ENCODE data around the gene DAPK2. TPM values are rescaled to one million over a fixed set of nuclear protein-coding genes. Genes with fewer than 3 reads are reported as not detected.
"Not testable (repeated sequence)": the region's sequence is repeated elsewhere in the genome, so short reads cannot be mapped to it uniquely, and the experiment has no call there.

Gene DAPK2
- total and polyA plus RNA-seq, 9 donors = 0.77 to 6.2 (median 2.0) TPM

GRCh38 chr15:63900306-63900705 lies 146.0 kb downstream of the DAPK2 start:
- Histone ChIP-seq H3K9me3 (no peaks in the 10 kb centered on the region), H3K27me3 (no peaks in the 10 kb centered on the region), H3K4me1 (ENCODE audit: insufficient read depth) (peaks cover 12% of the 10 kb centered on the region), H3K4me3 (no peak overlapping the region), H3K27ac (no peak overlapping the region), H3K36me3 (no peaks in the 10 kb centered on the region)
- TF ChIP-seq CTCF (IDR thresholded peaks at IDR 0.05) (no peak), POLR2A (IDR thresholded peaks at IDR 0.05) (no peak)
- WGBS, 3 donors = 90 to 100% (median 96%) methylated on average over 1 of the region's 1 CpG
- DNase-seq = peak in 1 of 5 donors; percentile 1
- intact Hi-C loops (cut with DNase I) = no loop called here

- intact Hi-C loops (cut with DNase I) = loop anchor here in 1 of 4 donors (10.0 kb wide), 1 partner anchor 135 kb away; no protein-coding TSS in a partner anchor
- peak in 1 of 5 donors; percentile 2 for DNase-seq
- H3K36me3 ChIP-seq, H3K9me3 ChIP-seq, H3K4me3 ChIP-seq, H3K27me3 ChIP-seq, H3K27ac ChIP-seq: not testable (repeated sequence)
- WGBS, 3 donors = 86 to 87% (median 87%) methylated on average over 7 of the region's 7 CpGs
- peaks cover 12% of the 10 kb centered on the region for H3K4me1 ChIP-seq (ENCODE audit: insufficient read depth)
Measured at GRCh38 chr15:63899606-63900005, 146.7 kb downstream of the DAPK2 start.

- WGBS, 3 donors = 71 to 84% (median 74%) methylated on average over 7 of the region's 7 CpGs
- no peak for TF ChIP-seq POLR2A (IDR thresholded peaks at IDR 0.05)
- no peak for TF ChIP-seq EP300 (IDR thresholded peaks at IDR 0.05)
- no peak for TF ChIP-seq CTCF (IDR thresholded peaks at IDR 0.05)
- Histone ChIP-seq H3K27ac (no peak overlapping the region), H3K36me3 (no peaks in the 10 kb centered on the region), H3K27me3 (no peaks in the 10 kb centered on the region), H3K4me1 (ENCODE audit: insufficient read depth) (peaks cover 12% of the 10 kb centered on the region), H3K4me3 (no peak overlapping the region), H3K9me3 (no peaks in the 10 kb centered on the region)
- intact Hi-C loops (cut with DNase I) = loop anchor here in 1 of 4 donors (10.0 kb wide), 1 partner anchor 134 kb away; no protein-coding TSS in a partner anchor
- peak in 1 of 5 donors; percentile 11 for DNase-seq
Measured at GRCh38 chr15:63899193-63899592, 147.1 kb downstream of the DAPK2 start.

- Histone ChIP-seq H3K4me1 (ENCODE audit: insufficient read depth) (peaks cover 12% of the 10 kb centered on the region), H3K36me3 (no peaks in the 10 kb centered on the region), H3K27ac (no peak overlapping the region), H3K27me3 (no peaks in the 10 kb centered on the region), H3K9me3 (no peaks in the 10 kb centered on the region), H3K4me3 (no peak overlapping the region)
- peak in 2 of 5 donors; percentile 31 to 38 for DNase-seq
- intact Hi-C loops (cut with DNase I) = loop anchor here in 1 of 4 donors (10.0 kb wide), 1 partner anchor 132 kb away; no protein-coding TSS in a partner anchor
- 41 to 47% (median 44%) methylated on average over 15 of the region's 15 CpGs for WGBS, 3 donors
- no peak for TF ChIP-seq EP300 (IDR thresholded peaks at IDR 0.05)
- TF ChIP-seq POLR2A (IDR thresholded peaks at IDR 0.05) = no peak
- TF ChIP-seq CTCF (IDR thresholded peaks at IDR 0.05) = no peak
Measured at GRCh38 chr15:63896336-63897115, 149.8 kb downstream of the DAPK2 start.

- no peak for TF ChIP-seq POLR2A (IDR thresholded peaks at IDR 0.05)
- no peak for TF ChIP-seq CTCF (IDR thresholded peaks at IDR 0.05)
- TF ChIP-seq EP300 (IDR thresholded peaks at IDR 0.05) = no peak
- Histone ChIP-seq H3K9me3 (no peaks in the 10 kb centered on the region), H3K36me3 (no peaks in the 10 kb centered on the region), H3K4me3 (no peak overlapping the region), H3K27ac (no peak overlapping the region), H3K27me3 (no peaks in the 10 kb centered on the region), H3K4me1 (ENCODE audit: insufficient read depth) (peaks cover 12% of the 10 kb centered on the region)
- peak in 1 of 5 donors; percentile 19 for DNase-seq
- intact Hi-C loops (cut with DNase I) = loop anchor here in 1 of 4 donors (10.0 kb wide), 1 partner anchor 131 kb away; no protein-coding TSS in a partner anchor
- 62 to 85% (median 84%) methylated on average over 8 of the region's 8 CpGs for WGBS, 3 donors
Measured at GRCh38 chr15:63895787-63896218, 150.5 kb downstream of the DAPK2 start.
